ENCODE results near the gene RAB39A. TPM values are rescaled to one million over a fixed set of nuclear protein-coding genes. Genes with fewer than 3 reads are reported as not detected.

The RAB39A gene
- total RNA-seq, 1 donor from 2014 or later: not detected

Other genes with a start within 250 kb of the RAB39A start
- not detected in 2 replicates for gene SLN, start 216.4 kb upstream of the RAB39A start, total RNA-seq
- gene SLC35F2, start 69.7 kb upstream of the RAB39A start, total RNA-seq: 63.5 and 80.1 TPM in 2 replicates
- gene CUL5, start 80.5 kb downstream of the RAB39A start, total RNA-seq: 39.5 and 41.5 TPM in 2 replicates
- gene ACAT1, start 193.1 kb downstream of the RAB39A start, total RNA-seq: 88.2 and 95.6 TPM in 2 replicates

Measured in pulmonary artery endothelial cell (primary cell).